KOPT-K1 (cell line): ENCODE results near the gene CLP1.

Experiments used
- H3K27ac ChIP-seq: fragments of 200-600 bp; sonication (generic); 2 replicates; pipeline ENCODE4 v1.5.1; 2016; ENCODE audit warnings: antibody characterized with exemption, mild to moderate bottlenecking, low read depth, low read length; ENCODE audit not compliant: poor library complexity, severe bottlenecking
- H3K36me3 ChIP-seq: fragments of 200-600 bp; sonication (generic); 2 replicates; pipeline ENCODE4 v1.5.1; 2017; ENCODE audit warnings: antibody characterized with exemption, mild to moderate bottlenecking, low read length, moderate library complexity; ENCODE audit not compliant: insufficient read depth
- H3K9me3 ChIP-seq: fragments of 200-600 bp; sonication (generic); 2 replicates; pipeline ENCODE4 v1.5.1; 2017; ENCODE audit warnings: antibody characterized with exemption, low read length, mild to moderate bottlenecking; ENCODE audit not compliant: insufficient read depth, poor library complexity, severe bottlenecking

The CLP1 gene

GRCh38 chr11:57635246-57635645, 22.3 kb upstream of the CLP1 start:
- Histone ChIP-seq H3K36me3 (no peaks in the 10 kb centered on the region), H3K9me3 (no peaks in the 10 kb centered on the region), H3K27ac (no peak overlapping the region)

DNA sequence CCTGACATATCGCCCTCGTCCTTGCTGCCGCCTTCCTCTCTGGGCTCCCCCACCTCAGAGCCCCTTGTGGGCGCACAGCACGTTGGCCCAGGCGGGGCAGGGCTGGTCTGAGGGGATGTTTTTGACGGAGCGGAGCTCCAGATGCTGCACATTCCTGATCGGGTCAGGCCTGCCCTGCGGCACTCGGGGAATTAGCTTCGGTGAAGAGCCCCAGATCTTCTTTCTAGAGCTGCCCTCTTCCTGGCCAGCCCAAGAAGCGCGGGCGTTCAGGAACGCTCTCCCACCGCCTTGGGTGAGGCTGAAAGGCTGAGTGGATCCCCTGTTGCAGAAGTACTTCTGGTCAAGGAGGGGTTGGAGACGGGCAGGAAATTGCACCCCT, 19.9 kb upstream of the CLP1 start:
- Histone ChIP-seq H3K36me3 (no peaks in the 10 kb centered on the region), H3K27ac (peak overlapping the region; percentile 100), H3K9me3 (no peaks in the 10 kb centered on the region)

GRCh38 chr11:57638005-57638781, 19.4 kb upstream of the CLP1 start:
- peak overlapping the region; percentile 100 for H3K27ac ChIP-seq

DNA sequence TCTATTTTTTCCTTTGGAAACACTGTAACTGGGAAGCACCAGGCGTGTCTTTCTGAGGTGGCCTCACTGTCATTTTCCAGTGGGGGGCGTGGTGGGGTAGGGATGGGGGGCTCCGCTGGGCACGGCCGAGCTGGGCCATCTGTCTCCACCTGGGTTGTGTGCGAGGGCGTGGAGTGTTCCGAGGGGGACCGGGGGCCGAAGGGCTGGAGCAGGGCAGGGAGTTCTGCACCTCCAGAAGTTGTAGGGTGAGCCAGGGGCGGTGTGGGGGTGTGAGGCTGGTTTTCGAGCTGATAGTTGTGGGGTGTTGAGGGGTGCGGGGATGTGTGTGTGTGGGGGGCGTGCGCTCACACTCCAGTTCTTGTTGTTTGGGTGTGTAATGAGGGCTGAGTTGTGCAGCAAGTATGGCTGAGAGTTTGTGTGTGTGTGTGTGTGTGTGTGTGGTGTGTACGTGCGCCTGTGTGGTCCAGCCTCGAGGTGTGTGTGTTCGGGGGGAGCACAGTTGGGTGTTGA, 18.7 kb upstream of the CLP1 start:
- Histone ChIP-seq H3K27ac (peak overlapping the region; percentile 100), H3K9me3 (no peaks in the 10 kb centered on the region), H3K36me3 (no peaks in the 10 kb centered on the region)

More at GRCh38 chr11:57638005-57638781, 19.4 kb upstream of the CLP1 start:
- Histone ChIP-seq H3K9me3 (no peaks in the 10 kb centered on the region), H3K36me3 (no peaks in the 10 kb centered on the region)

GRCh38 chr11:57639321-57640067, 18.1 kb upstream of the CLP1 start:
- H3K9me3 ChIP-seq, result no peaks in the 10 kb centered on the region
- H3K27ac ChIP-seq, result peak overlapping the region; percentile 100
- H3K36me3 ChIP-seq, result no peaks in the 10 kb centered on the region

GRCh38 chr11:57640068-57640800, 17.3 kb upstream of the CLP1 start:
- Histone ChIP-seq H3K27ac (peak overlapping the region; percentile 100), H3K36me3 (no peaks in the 10 kb centered on the region), H3K9me3 (no peaks in the 10 kb centered on the region)

DNA sequence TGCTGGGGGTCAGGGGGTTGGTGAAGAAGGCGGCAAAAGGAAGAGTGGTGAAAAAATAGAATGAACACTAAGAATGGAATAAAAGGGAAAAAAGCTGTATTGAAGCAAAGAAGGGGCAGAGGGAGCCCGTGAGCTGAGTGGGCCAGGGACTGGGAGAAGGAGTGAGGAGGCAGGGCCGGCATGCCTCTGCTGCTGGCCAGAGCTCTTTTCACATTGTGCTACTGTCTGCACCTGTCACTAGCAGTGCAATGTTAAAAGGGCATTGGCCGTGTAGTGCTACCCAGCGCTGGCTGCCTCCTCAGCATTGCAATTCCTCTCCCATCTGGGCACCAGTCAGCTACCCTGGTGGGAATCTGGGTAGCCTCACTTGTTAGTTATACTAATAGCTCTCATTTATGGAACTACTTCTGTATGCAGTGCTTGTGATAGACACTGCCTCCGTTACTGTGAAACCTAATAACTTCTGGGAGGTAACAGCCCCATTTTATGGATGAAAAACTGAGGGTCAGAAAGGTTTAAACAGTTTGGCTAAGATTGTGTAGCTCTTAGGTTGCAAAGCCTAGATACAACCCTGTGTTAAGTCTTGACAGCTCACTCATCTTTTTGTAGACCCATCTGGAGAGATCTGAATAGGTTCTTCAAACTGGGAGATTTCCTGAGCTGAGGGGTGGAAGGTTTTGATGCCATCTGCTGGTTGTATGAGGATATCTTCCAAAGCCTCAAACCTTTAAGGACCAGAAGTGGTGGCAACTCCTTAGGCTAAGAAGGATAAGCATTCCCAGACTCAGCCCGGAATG, 16.4 kb upstream of the CLP1 start:
- peak overlapping the region; percentile 100 for H3K27ac ChIP-seq
- H3K9me3 ChIP-seq, result no peaks in the 10 kb centered on the region

GRCh38 chr11:57643802-57644201, 13.8 kb upstream of the CLP1 start:
- no peaks in the 10 kb centered on the region for H3K9me3 ChIP-seq
- no peak overlapping the region for H3K27ac ChIP-seq
- H3K36me3 ChIP-seq, result no peaks in the 10 kb centered on the region; the same call in 1 of the 2 replicates

More for the DNA sequence above, 16.4 kb upstream of the CLP1 start:
- no peaks in the 10 kb centered on the region; the same call in 1 of the 2 replicates for H3K36me3 ChIP-seq

DNA sequence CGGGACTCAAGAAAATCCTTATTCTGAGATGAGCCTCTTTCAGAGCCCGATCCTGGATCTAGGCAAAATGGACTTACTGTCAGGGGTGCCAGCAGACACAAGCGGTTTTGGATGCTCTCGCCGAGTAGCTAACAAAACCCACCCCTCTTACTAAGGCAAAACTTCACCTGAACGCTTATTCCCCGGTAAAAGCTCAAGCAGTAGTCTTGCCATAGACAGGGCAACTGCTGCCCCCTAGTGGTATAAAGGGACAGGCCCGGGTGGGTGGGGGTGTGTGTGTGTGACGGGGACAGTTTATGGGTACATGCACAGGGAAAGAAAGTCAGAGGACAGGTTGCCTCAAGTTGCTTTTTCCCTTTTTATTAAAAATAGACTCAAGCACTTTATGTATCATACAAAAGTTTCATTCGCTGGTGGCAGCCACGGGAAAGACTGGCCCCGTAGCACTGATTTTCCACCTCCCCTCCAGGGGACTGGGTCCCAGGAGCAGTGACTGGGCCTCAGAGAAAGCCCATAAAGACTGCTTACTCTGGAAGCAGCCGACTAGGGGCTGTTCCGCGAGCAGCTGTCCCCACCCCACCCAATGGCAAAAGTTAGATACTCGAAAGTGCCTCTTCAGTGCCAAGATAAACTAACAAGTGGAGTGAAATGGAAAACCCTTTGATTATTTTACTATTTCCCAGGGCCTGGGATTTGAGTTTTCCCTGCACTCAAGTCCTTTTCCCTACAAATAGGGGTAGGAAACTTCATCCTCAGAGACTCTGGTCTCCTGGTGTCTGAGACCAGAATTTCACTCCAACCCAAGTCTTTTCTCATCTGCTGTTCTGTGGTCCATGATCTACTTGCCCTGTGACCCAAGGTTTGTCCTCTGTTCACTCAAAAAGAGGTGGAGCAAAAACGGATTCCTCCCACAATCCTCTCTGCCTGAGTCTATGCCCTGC, 12.5 kb upstream of the CLP1 start:
- Histone ChIP-seq H3K9me3 (no peaks in the 10 kb centered on the region), H3K36me3 (no peaks in the 10 kb centered on the region; the same call in 1 of the 2 replicates), H3K27ac (no peak overlapping the region)

GRCh38 chr11:57645689-57646085, 11.9 kb upstream of the CLP1 start:
- H3K36me3 ChIP-seq, result no peaks in the 10 kb centered on the region; the same call in 1 of the 2 replicates
- H3K9me3 ChIP-seq, result no peaks in the 10 kb centered on the region
- no peak overlapping the region for H3K27ac ChIP-seq

DNA sequence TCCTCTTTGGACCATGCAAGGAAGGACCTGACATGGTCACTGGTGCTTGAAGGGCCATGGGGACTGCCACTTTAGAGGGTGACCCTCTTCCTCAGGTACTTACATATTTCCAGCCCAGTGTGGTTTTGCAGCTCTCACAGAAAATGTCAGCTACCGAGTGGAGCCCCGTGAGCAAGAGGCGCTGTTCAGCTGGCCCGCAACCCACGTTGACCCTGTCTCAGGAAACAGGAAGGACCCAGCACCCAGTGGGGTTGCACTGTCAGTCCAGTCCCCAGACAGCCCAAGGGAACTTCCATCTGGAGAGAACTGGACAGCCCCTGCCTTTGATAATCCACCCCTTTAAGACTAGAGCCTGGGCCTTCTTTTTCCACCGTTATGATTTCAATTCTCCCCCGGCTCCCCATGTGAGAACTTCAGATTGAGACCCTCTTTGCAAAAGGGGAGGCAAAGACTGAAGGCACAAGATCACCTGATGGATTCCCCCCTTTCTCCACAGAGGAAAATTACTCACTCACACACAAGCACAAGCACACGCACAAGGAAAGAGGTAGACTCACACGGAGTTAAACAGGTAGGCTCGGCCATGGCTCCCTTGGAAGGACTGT, 11.3 kb upstream of the CLP1 start:
- no peaks in the 10 kb centered on the region; the same call in 1 of the 2 replicates for H3K36me3 ChIP-seq
- H3K27ac ChIP-seq, result no peak overlapping the region
- H3K9me3 ChIP-seq, result no peaks in the 10 kb centered on the region

- Histone ChIP-seq H3K36me3 (no peaks in the 10 kb centered on the region; the same call in 1 of the 2 replicates), H3K27ac (no peak overlapping the region), H3K9me3 (no peaks in the 10 kb centered on the region)
These were observed 10.7 kb upstream of the CLP1 start for GRCh38 chr11:57646799-57647303.

DNA sequence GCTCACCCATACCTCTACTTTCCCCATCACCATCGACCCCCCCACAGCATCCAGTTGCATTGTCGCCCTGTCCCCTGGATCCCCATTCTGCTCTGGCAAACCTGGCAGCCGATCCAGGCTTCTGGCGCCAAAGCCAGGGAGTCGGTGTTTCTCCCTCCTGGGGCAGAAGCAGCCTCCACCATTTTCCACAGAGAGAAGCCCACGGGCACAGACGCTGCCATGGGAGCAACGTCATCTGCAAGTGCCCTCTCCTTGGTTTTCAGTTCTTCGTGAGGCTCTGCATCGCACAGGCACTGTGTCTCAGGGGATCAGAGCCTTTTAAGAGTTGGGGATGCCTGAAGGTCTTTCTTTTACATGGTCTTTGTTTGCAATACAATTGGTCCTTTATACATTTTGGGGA, 10.2 kb upstream of the CLP1 start:
- Histone ChIP-seq H3K9me3 (no peaks in the 10 kb centered on the region), H3K36me3 (no peaks in the 10 kb centered on the region; the same call in 1 of the 2 replicates), H3K27ac (peak overlapping the region; percentile 42)
